PFSK-1 (cell line): ENCODE results near the gene ZNF609.

Source experiments
- FOXP2 ChIP-seq: optimal IDR thresholded peaks from 2 replicates; pipeline ENCODE3; 2011; ENCODE audit warnings: borderline replicate concordance, control low read depth, inconsistent platforms; ENCODE audit not compliant: insufficient read depth; ENCODE audit errors: extremely low read length, extremely low read depth
- POLR2AphosphoS5 ChIP-seq: IDR thresholded peaks from 2 replicates; pipeline ENCODE4 v1.6.1; 2012; ENCODE audit warnings: low read depth, mild to moderate bottlenecking, control low read depth, low read length, moderate library complexity
- SIN3A ChIP-seq: IDR thresholded peaks from 2 replicates; pipeline ENCODE4 v1.6.1; 2012; ENCODE audit warnings: mild to moderate bottlenecking, low read length, moderate library complexity, borderline replicate concordance; ENCODE audit not compliant: insufficient read depth
- TAF1 ChIP-seq: IDR thresholded peaks from 2 replicates; pipeline ENCODE4 v1.6.1; 2012; ENCODE audit warnings: low read length, control low read depth, borderline replicate concordance; ENCODE audit not compliant: insufficient read depth
- TF ChIP-seq, protein P1 (sequence below), 2 experiments: IDR thresholded peaks; 2 replicates each; pipeline versions ENCODE4 v1.6.1 to v1.8.0; 2011 to 2012; ENCODE audit warnings: low read depth in 2 of 2, low read length in 2 of 2, control low read depth in 1 of 2, inconsistent platforms in 1 of 2, mild to moderate bottlenecking in 1 of 2, moderate library complexity in 1 of 2; ENCODE audit not compliant: insufficient read depth in 1 of 2

DNA sequence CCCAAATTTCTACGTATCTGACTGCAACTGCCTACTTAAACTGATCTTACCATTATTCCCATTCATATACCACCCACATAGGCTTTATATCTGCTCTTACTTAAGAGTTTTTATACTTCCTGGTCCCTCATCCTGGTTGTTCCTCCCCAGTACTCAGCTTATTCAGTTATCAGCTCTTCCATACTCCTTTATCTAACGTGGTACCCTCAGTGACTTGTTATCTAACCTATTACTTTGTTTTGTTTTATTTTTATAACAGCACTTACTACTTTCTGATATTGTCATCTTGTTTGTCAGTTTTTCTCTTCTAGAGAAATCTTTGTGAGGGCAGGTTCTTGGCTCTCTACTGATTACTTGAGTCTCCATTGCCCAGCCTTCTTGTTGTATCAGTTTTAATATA is 100.6 kb downstream of the ZNF609 start:
- TF ChIP-seq, protein P1, sequence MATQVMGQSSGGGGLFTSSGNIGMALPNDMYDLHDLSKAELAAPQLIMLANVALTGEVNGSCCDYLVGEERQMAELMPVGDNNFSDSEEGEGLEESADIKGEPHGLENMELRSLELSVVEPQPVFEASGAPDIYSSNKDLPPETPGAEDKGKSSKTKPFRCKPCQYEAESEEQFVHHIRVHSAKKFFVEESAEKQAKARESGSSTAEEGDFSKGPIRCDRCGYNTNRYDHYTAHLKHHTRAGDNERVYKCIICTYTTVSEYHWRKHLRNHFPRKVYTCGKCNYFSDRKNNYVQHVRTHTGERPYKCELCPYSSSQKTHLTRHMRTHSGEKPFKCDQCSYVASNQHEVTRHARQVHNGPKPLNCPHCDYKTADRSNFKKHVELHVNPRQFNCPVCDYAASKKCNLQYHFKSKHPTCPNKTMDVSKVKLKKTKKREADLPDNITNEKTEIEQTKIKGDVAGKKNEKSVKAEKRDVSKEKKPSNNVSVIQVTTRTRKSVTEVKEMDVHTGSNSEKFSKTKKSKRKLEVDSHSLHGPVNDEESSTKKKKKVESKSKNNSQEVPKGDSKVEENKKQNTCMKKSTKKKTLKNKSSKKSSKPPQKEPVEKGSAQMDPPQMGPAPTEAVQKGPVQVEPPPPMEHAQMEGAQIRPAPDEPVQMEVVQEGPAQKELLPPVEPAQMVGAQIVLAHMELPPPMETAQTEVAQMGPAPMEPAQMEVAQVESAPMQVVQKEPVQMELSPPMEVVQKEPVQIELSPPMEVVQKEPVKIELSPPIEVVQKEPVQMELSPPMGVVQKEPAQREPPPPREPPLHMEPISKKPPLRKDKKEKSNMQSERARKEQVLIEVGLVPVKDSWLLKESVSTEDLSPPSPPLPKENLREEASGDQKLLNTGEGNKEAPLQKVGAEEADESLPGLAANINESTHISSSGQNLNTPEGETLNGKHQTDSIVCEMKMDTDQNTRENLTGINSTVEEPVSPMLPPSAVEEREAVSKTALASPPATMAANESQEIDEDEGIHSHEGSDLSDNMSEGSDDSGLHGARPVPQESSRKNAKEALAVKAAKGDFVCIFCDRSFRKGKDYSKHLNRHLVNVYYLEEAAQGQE (IDR thresholded peaks at IDR 0.05; ENCODE audit: insufficient read depth in 1 of 2, low read depth in 2 of 2, low read length in 2 of 2): no peak
- no peak for TF ChIP-seq TAF1
- TF ChIP-seq POLR2AphosphoS5: no peak
- TF ChIP-seq SIN3A: no peak
- TF ChIP-seq FOXP2: no peak
